Myocyte (in vitro differentiated cells): ENCODE results near the gene DGKH. TPM values are rescaled to one million over a fixed set of nuclear protein-coding genes. Genes with fewer than 3 reads are reported as not detected.

Experiments
- DNase-seq: peaks from one replicate; pipeline ENCODE4 v3.0.0-alpha.2; 2012; ENCODE audit warnings: low read depth
- polyA plus RNA-seq: library from polyadenylated mRNA; unstranded; fragments of >200 nt; gene quantifications from one replicate; pipeline ENCODE4 v1.2.1, GENCODE V29; 2012; ENCODE audit warnings: missing spikeins
- total RNA-seq: library from RNA; depleted of rRNA; stranded (reverse); fragments of >200 nt; gene quantifications from 2 replicates; pipeline ENCODE4 v1.2.3, GENCODE V29; 2014

The DGKH gene, protein sequence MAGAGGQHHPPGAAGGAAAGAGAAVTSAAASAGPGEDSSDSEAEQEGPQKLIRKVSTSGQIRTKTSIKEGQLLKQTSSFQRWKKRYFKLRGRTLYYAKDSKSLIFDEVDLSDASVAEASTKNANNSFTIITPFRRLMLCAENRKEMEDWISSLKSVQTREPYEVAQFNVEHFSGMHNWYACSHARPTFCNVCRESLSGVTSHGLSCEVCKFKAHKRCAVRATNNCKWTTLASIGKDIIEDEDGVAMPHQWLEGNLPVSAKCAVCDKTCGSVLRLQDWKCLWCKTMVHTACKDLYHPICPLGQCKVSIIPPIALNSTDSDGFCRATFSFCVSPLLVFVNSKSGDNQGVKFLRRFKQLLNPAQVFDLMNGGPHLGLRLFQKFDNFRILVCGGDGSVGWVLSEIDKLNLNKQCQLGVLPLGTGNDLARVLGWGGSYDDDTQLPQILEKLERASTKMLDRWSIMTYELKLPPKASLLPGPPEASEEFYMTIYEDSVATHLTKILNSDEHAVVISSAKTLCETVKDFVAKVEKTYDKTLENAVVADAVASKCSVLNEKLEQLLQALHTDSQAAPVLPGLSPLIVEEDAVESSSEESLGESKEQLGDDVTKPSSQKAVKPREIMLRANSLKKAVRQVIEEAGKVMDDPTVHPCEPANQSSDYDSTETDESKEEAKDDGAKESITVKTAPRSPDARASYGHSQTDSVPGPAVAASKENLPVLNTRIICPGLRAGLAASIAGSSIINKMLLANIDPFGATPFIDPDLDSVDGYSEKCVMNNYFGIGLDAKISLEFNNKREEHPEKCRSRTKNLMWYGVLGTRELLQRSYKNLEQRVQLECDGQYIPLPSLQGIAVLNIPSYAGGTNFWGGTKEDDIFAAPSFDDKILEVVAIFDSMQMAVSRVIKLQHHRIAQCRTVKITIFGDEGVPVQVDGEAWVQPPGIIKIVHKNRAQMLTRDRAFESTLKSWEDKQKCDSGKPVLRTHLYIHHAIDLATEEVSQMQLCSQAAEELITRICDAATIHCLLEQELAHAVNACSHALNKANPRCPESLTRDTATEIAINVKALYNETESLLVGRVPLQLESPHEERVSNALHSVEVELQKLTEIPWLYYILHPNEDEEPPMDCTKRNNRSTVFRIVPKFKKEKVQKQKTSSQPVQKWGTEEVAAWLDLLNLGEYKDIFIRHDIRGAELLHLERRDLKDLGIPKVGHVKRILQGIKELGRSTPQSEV
- total RNA-seq: 2.6 and 2.7 TPM in 2 replicates
- 1.6 TPM for polyA plus RNA-seq

- peak; percentile 16 for DNase-seq
Observed at GRCh38 chr13:42048342-42048683, at the start of gene DGKH. Gene DGKH (plus strand): TSS chr13:42048648. CDS start chr13:42048774, 126 bp downstream.

DNA sequence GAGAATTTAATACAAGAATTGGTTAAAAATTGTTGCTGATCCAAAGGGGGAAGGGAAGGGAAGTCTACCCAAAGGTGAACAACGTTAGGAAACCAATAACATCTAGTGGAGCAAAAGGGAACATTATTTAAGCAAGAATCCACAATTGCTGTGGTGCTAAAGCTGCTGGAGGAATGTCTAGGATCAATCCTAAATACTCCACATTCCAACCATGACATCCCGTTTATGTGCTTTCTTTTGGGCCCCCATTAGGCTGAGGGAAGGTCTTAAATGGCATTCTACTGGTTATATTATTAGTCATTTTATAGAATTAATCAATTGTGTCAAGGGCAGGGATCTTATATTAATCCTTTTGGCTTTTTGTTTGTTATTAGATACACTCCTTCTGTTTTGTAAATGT lies 47.6 kb upstream of the DGKH start:
- DNase-seq: no peak

DNA sequence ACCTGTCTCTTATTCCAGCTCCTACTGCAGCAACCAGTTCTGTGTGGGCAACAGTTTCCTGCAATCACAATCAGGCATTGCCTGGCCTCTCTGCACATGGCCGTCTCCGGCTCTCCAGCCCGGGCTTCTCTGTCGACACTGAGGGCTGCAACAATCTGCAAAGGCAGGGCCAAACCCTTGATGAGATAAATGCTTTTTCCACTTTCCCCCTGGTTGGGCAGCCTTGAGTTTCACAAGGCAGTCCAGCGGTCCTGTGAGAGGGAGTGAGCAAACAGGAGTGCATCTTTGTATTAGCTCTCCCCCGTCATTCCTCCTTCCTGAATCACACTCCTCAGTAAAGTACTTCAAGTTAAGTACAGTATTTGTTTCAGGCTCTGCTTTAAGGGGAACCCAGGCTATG lies 46.9 kb upstream of the DGKH start:
- DNase-seq: peak; percentile 42

- no peak for DNase-seq
Observed at GRCh38 chr13:42002066-42002465, 46.4 kb upstream of the DGKH start.

DNA sequence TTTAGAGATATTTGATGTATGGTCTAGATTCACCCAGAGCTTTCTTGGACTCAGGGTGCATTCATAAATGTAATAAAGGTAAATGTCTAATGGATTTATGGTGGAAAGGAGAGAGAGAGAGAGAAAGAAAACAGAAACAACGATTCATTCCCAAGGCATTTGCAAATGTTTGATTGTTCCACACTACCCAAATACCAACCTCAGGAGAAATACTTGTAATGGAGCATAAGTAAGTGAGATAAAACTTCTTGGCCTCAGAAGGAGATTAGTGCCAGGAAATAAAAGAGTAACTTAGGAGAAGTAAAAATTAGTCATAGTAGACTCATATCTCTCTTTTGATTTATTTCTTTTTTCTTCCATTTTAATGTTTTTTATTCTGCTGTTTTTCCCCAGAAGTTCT lies 40.6 kb upstream of the DGKH start:
- no peak for DNase-seq

DNA sequence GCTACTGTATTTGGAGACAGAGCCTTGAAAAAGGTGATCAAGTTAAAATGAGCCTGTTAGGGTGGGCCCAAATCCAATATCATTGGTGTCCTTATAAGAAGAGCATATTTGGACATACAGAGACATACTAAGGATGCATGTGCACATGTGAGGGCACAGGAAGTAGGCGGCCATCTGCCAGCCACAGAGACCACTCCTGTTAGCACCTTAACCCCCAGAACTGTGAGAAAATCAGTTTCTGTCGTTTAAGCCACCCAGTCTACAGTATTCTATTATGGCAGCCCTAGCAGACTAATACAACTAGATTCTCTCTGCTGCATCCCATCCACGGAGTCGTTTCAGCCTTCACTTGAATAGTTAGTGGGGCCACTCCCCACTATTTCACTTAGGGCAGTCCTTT lies 39.4 kb upstream of the DGKH start:
- DNase-seq: no peak

DNA sequence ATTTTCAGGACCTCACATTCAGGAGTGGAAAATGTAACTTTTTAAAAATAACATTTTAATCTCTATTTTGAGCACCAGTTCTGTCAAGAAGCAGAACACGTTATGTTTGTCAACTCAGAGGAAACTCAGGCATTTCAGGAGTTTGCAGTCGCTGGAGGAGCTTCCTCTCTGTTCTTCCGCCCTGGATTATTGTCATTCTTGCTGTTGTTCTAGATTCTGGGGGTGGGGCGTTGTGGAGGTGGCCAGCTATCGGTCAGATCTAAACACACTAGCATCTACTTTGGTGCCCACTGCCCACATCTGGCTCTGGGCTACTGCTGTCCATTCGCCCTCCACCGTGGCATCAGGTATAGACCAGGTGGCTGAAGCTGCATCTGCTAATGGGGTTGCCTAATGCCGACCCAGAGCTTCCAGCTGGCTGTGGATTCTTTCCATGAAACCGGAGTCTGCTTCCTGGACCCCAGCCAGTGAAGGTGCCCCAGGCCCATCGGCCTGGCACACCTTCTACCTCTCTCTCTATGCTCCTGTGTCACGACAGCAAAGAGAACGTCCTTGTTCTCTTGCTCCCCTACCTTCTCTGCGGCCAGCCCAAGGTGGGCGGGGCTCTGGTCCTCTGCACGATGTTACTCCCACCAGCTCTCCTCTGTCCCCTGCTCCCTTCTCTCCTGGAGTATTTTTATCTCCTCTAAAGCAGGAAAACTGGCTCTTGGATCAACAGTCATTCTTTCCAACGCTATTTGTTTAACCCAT lies 36.7 kb upstream of the DGKH start:
- no peak for DNase-seq

- DNase-seq: no peak
Observed at GRCh38 chr13:42014119-42014518, 34.3 kb upstream of the DGKH start.

DNA sequence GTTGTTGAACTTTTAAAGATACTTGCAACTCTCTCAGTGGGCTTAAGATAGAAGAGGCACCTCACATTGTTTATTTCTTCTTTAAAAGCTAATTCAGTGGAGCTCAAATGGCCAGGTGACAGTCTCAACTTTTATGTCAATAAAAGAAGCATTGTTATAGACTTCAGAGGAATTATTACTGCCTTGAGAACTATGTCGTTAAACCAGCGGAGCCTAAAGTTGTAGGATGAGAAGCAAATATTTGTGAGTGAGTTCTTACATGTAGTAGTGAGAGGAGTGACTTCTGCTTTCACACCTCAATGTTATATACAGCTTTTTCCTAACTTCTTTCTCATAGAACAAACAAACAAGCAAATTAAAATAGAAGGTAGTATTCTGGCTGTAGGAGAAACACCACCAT lies 31.2 kb upstream of the DGKH start:
- no peak for DNase-seq

DNA sequence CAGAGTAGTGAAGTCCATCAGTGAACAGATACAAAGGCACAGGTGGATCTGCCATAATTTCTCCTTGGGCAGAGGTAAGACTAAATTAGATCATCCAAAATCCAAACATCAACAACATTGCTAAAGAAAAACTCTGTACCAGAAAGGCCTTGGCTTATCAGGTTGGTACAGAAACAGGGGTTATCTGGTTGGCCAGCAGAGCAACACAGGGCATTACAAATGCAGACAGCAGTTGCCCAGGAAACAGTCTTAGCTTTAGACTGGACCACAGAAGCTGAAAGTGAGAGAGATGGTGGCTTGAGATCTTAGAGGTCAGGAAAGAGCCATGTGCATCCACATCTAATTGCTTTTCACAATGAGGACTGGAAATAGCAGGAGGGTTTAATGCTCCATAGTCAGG lies 26.6 kb upstream of the DGKH start:
- DNase-seq: no peak

DNA sequence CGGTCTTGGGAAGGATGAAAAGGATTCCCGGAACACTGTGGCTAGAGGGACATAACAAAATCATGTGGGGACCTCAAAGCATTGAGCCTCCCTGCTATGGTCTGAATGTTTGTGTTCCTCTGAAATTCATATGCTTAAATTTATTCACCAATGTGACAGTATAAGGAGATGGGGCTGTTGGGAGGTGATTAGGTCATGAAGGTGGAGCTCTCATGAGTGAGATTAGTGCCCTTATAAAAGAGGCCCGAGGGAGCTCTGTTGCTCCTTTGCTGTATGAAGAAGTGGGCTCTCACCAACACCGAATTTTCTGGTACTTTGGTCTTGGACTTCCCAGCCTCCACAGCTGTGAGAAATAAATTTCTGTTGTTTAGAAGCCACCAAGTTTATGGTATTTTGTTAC lies 26.1 kb upstream of the DGKH start:
- DNase-seq: no peak

GRCh38 chr13:42022796-42023493 lies 25.5 kb upstream of the DGKH start:
- DNase-seq: no peak

DNA sequence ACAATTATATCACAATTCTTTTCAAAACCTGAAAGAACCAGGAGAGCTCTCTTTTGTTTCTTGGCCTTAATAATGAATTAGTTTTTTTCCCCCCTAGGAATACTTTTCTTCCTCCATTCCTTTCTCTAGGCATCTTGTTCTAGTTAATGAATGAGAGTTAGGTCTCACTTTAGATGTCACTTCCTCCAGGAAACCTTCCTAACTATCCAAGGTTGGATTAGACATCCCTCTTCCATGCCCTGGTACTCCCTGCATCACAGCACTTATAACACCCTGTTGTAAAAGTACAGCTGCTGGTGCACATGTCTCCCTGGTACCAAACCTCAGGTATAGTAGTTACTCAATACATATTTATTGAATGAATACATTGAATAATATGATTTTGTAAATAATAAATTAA lies 21.2 kb upstream of the DGKH start:
- DNase-seq: no peak

- peak; percentile 5 for DNase-seq
Observed at GRCh38 chr13:42028113-42028799, 20.2 kb upstream of the DGKH start.

GRCh38 chr13:42035905-42036521 lies 12.4 kb upstream of the DGKH start:
- DNase-seq: no peak

- DNase-seq: peak; percentile 24
Observed at GRCh38 chr13:42036711-42037110, 11.7 kb upstream of the DGKH start.

DNA sequence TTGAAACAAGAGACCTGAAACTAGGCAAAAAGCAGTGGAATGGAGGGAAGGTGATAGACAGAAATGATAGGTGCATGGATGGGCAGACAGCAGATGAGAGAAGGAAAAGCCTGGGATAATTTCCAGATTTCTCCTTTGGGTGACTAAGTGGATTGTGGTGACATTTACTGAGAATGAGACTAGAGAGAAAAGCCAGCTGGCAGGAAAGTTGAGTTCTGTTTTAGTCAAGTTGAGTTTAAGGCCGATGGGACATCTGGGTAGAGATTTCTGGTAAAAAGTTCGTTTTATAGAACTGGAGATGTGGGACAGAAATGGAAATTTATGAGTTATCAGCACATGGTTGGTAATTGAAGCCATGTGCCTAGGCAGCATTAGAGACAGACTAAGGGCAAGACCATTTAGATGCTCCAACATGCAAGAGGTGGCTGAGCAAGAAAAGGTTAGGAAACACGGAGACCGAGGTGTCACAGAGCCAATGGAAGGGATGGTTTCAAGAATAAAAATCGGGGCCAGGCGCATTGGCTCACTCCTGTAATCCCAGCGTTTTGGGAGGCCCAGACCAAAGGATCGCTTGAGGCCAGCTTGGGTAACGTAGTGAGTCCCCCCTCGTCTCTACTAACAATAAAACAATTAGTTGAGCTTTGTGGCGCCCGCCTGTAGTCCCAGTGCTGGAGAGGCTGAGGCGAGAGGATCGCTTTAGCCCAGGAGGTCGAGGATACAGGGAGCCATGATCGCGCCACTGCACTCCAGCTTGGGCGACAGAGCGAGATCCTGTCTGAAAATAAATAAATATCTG lies 9.6 kb upstream of the DGKH start:
- DNase-seq: no peak

GRCh38 chr13:42039457-42039945 lies 8.9 kb upstream of the DGKH start:
- no peak for DNase-seq
